Mesenchymal stem cell (in vitro differentiated cells and primary cell): Measurements from ENCODE around the gene PBX2.

Experiments used
- DNase-seq: peaks from one replicate; pipeline ENCODE4 v3.0.0-alpha.2; 2013
- H2AFZ ChIP-seq: one replicate; pipeline ENCODE4 v1.6.1; 2013; ENCODE audit warnings: low read depth, mild to moderate bottlenecking, control low read depth, inconsistent platforms, low read length, moderate library complexity
- H2AK5ac ChIP-seq: 2 replicates; pipeline ENCODE4 v1.6.1; 2013; ENCODE audit warnings: low read length, moderate library complexity, mild to moderate bottlenecking, inconsistent platforms; ENCODE audit not compliant: severe bottlenecking
- H2BK120ac ChIP-seq: one replicate; pipeline ENCODE4 v1.6.1; 2013; ENCODE audit warnings: low read depth, mild to moderate bottlenecking, inconsistent platforms, low read length, moderate library complexity
- H2BK12ac ChIP-seq, 2 experiments: one replicate each; pipeline ENCODE4 v1.6.1; 2013; ENCODE audit warnings: inconsistent platforms in 2 of 2, low read length in 2 of 2, mild to moderate bottlenecking in 2 of 2, moderate library complexity in 2 of 2, control low read depth in 1 of 2
- H2BK15ac ChIP-seq: one replicate; pipeline ENCODE4 v1.6.1; 2013; ENCODE audit warnings: mild to moderate bottlenecking, low read depth, inconsistent platforms; ENCODE audit not compliant: poor library complexity, severe bottlenecking
- H2BK5ac ChIP-seq: 2 replicates; pipeline ENCODE4 v1.6.1; 2013; ENCODE audit warnings: low read depth, mild to moderate bottlenecking, low read length, control low read depth, inconsistent platforms; ENCODE audit not compliant: poor library complexity, severe bottlenecking
- H3K14ac ChIP-seq, 2 experiments: one replicate each; pipeline ENCODE4 v1.6.1; 2013; ENCODE audit warnings: inconsistent platforms in 2 of 2, low read length in 2 of 2, control low read depth in 1 of 2, mild to moderate bottlenecking in 1 of 2, moderate library complexity in 1 of 2
- H3K18ac ChIP-seq, 2 experiments: one replicate each; pipeline ENCODE4 v1.6.1; 2013; ENCODE audit warnings: inconsistent platforms in 2 of 2, low read length in 2 of 2, control low read depth in 1 of 2, low read depth in 1 of 2, mild to moderate bottlenecking in 1 of 2
- H3K23ac ChIP-seq, 2 experiments: one replicate each; pipeline ENCODE4 v1.6.1; 2013; ENCODE audit warnings: inconsistent platforms in 2 of 2, low read length in 2 of 2, mild to moderate bottlenecking in 2 of 2, moderate library complexity in 2 of 2, control low read depth in 1 of 2
- H3K27ac ChIP-seq: 2 replicates; pipeline ENCODE4 v1.5.1; 2013; ENCODE audit warnings: mild to moderate bottlenecking, moderate library complexity, low read length, control low read depth, inconsistent platforms; ENCODE audit not compliant: poor library complexity, severe bottlenecking
- H3K27me3 ChIP-seq, 2 experiments: 2 replicates each; pipeline versions ENCODE4 v1.6.1 to v1.7.0; 2013; ENCODE audit warnings: low read length in 2 of 2, mild to moderate bottlenecking in 2 of 2, moderate library complexity in 2 of 2, control low read depth in 1 of 2, inconsistent platforms in 1 of 2; ENCODE audit not compliant: control insufficient read depth in 1 of 2, insufficient read depth in 1 of 2
- H3K36me3 ChIP-seq, 2 experiments: 2 replicates each; pipeline versions ENCODE4 v1.6.1 to v1.7.0; 2013; ENCODE audit warnings: low read length in 2 of 2, control low read depth in 1 of 2, inconsistent platforms in 1 of 2, low read depth in 1 of 2, mild to moderate bottlenecking in 1 of 2; ENCODE audit not compliant: insufficient read depth in 2 of 2, control insufficient read depth in 1 of 2
- H3K4ac ChIP-seq, 2 experiments: one replicate each; pipeline ENCODE4 v1.6.1; 2013; ENCODE audit warnings: inconsistent platforms in 2 of 2, low read length in 2 of 2, mild to moderate bottlenecking in 2 of 2, moderate library complexity in 2 of 2, control low read depth in 1 of 2, low read depth in 1 of 2
- H3K4me1 ChIP-seq: 2 replicates; pipeline ENCODE4 v1.6.1; 2013; ENCODE audit warnings: low read depth, low read length, control low read depth; ENCODE audit not compliant: control insufficient read depth, insufficient read depth
- H3K4me2 ChIP-seq: 2 replicates; pipeline ENCODE4 v1.6.1; 2013; ENCODE audit warnings: low read length, mild to moderate bottlenecking, inconsistent platforms; ENCODE audit not compliant: poor library complexity, severe bottlenecking
- H3K4me3 ChIP-seq, 2 experiments: 2 replicates each; pipeline versions ENCODE4 v1.5.1 to v1.7.0; 2013; ENCODE audit warnings: low read length in 2 of 2, mild to moderate bottlenecking in 2 of 2, control low read depth in 1 of 2, low read depth in 1 of 2; ENCODE audit not compliant: insufficient read depth in 1 of 2
- H3K79me1 ChIP-seq: replicated peaks from 2 replicates; pipeline ENCODE4 v1.6.1; 2013; ENCODE audit warnings: mild to moderate bottlenecking, control low read depth, low read length, inconsistent platforms; ENCODE audit not compliant: poor library complexity, severe bottlenecking
- H3K9ac ChIP-seq: 2 replicates; pipeline ENCODE4 v1.7.0; 2013; ENCODE audit warnings: mild to moderate bottlenecking, low read length, moderate library complexity
- H3K9me3 ChIP-seq: 2 replicates; pipeline ENCODE4 v1.7.0; 2013; ENCODE audit warnings: mild to moderate bottlenecking, low read length; ENCODE audit not compliant: control insufficient read depth
- H4K8ac ChIP-seq: one replicate; pipeline ENCODE4 v1.6.1; 2013; ENCODE audit warnings: inconsistent platforms, mild to moderate bottlenecking, low read length, moderate library complexity
- H4K91ac ChIP-seq: one replicate; pipeline ENCODE4 v1.6.1; 2013; ENCODE audit warnings: mild to moderate bottlenecking, low read length, inconsistent platforms
- whole genome bisulfite sequencing: methylation state at CpG from one replicate; pipeline ENCODE4 v1.1.7; 2013; ENCODE audit warnings: mixed read lengths; 5-methylcytosine and 5-hydroxymethylcytosine counted together

PBX2 gene

GRCh38 chr6:32171234-32171633, 18.8 kb downstream of the PBX2 start:
- no peak for DNase-seq
- 99% methylated on average over 6 of the region's 6 CpGs for WGBS
- Histone ChIP-seq H3K27me3 (no peaks in the 10 kb centered on the region), H2AK5ac (no peak overlapping the region), H4K8ac (no peak overlapping the region), H3K9ac (no peak overlapping the region), H3K9me3 (no peaks in the 10 kb centered on the region), H3K4ac (no peak overlapping the region), H2BK120ac (no peak overlapping the region), H3K14ac (peak overlapping the region in 1 of 2 experiments; percentile 37), H2BK12ac (peak overlapping the region in 1 of 2 experiments; percentile 17), H2AFZ (no peak overlapping the region), H3K4me1 (peaks cover 21% of the 10 kb centered on the region), H3K4me2 (no peak overlapping the region), H2BK5ac (no peak overlapping the region), H3K23ac (no peak overlapping the region), H4K91ac (no peak overlapping the region), H3K79me1 (peaks cover 28% of the 10 kb centered on the region), H2BK15ac (no peak overlapping the region), H3K36me3 (peaks cover 52% of the 10 kb centered on the region in 2 experiments), H3K27ac (no peak overlapping the region), H3K4me3 (no peak overlapping the region), H3K18ac (no peak overlapping the region)

GRCh38 chr6:32170294-32170693, 19.7 kb downstream of the PBX2 start:
- Histone ChIP-seq H4K8ac (no peak overlapping the region), H3K27me3 (no peaks in the 10 kb centered on the region)
- 84% methylated on average over 8 of the region's 11 CpGs for WGBS

DNA sequence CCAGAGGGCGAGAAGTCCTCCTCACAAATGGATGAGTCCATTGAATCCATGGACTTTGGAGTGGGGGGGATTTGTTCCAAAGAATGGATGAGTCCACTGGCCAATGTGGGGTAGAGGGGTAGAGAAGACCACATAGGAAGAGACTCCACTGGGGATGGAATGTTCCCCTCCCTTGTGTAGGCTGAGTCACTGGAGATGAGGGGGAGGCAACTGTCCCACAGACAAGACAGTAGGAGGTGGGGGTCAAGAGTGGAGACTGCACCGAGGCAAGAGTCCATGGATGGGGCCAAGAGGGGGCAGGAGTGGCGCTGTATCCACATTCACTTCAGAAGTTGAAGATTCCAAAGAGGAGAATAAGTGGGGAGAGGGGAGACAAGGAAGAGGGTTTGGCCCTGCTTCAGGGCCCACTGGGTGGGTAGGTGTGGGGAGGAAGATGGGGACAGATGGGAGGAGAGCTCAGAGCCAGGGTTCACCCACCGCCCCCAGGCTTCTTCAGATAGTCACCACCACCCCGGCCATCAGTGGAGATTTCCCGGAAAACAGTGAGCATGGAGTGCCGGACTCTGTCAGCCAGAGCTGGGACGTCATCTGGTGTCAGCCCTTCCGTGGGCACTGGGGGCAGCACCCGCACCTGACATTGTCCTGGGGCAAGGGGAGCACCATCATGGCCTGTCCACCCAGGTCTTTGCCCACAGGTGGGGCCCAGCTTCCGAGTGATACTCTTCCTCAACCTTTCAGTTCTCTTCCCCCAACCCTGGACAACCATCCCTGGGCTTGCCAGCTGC, 21.0 kb downstream of the PBX2 start:
- peaks cover 15% of the 10 kb centered on the region for H3K4me1 ChIP-seq
- H3K23ac ChIP-seq: no peak overlapping the region
- DNase-seq: no peak
- no peak overlapping the region for H4K91ac ChIP-seq
- no peak overlapping the region for H2BK15ac ChIP-seq
- H3K36me3 ChIP-seq: peaks cover 61 to 64% of the 10 kb centered on the region in 2 experiments
- no peak overlapping the region for H3K4me2 ChIP-seq
- H2BK5ac ChIP-seq: no peak overlapping the region
- H3K18ac ChIP-seq: no peak overlapping the region
- no peak overlapping the region for H3K9ac ChIP-seq
- H3K14ac ChIP-seq: no peak overlapping the region
- no peak overlapping the region for H2BK12ac ChIP-seq
- no peak overlapping the region for H2AK5ac ChIP-seq
- H3K79me1 ChIP-seq: peaks cover 22% of the 10 kb centered on the region
- WGBS: 94% methylated on average over 11 of the region's 11 CpGs
- no peak overlapping the region for H3K27ac ChIP-seq
- H3K4me3 ChIP-seq: no peak overlapping the region
- no peaks in the 10 kb centered on the region for H3K9me3 ChIP-seq
- H4K8ac ChIP-seq: no peak overlapping the region
- H3K4ac ChIP-seq: no peak overlapping the region
- H3K27me3 ChIP-seq: no peaks in the 10 kb centered on the region
- H2BK120ac ChIP-seq: no peak overlapping the region
- no peak overlapping the region for H2AFZ ChIP-seq

More at GRCh38 chr6:32170294-32170693, 19.7 kb downstream of the PBX2 start:
- Histone ChIP-seq H3K9ac (no peak overlapping the region), H3K27ac (no peak overlapping the region), H3K9me3 (no peaks in the 10 kb centered on the region), H2BK120ac (no peak overlapping the region), H3K4me3 (no peak overlapping the region), H3K14ac (no peak overlapping the region), H3K23ac (no peak overlapping the region), H2BK15ac (no peak overlapping the region), H2AK5ac (no peak overlapping the region), H3K36me3 (peaks cover 55 to 59% of the 10 kb centered on the region in 2 experiments), H3K4me2 (no peak overlapping the region), H3K79me1 (peaks cover 27% of the 10 kb centered on the region), H2AFZ (no peak overlapping the region), H3K4ac (no peak overlapping the region), H2BK12ac (no peak overlapping the region), H3K18ac (no peak overlapping the region), H4K91ac (no peak overlapping the region), H2BK5ac (no peak overlapping the region), H3K4me1 (peaks cover 21% of the 10 kb centered on the region)
- no peak for DNase-seq

DNA sequence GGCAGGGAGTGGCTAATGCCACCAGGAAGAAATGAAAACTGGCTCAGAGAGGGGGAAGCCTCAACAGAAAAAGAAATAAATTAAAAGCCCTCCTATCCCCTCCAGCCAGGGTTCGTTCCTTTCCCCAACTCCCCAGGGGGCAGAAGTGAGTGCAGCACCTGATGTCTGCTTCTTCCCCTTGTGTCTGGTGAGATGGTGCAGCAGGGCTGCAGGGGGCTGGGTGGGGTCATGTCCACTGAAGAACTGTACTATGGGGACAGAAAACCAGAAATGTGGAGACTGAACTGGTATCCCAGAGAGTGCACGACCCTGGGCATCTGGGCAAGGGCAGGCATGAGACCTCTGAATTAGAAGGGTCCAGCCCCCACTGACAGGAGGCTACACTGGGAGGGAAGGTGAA, 21.7 kb downstream of the PBX2 start:
- Histone ChIP-seq H3K4me2 (no peak overlapping the region), H3K9me3 (no peaks in the 10 kb centered on the region), H2BK15ac (no peak overlapping the region), H3K4ac (no peak overlapping the region), H3K4me1 (peaks cover 12% of the 10 kb centered on the region), H4K8ac (no peak overlapping the region), H3K4me3 (no peak overlapping the region), H3K23ac (no peak overlapping the region), H2BK12ac (no peak overlapping the region), H3K36me3 (peaks cover 66 to 67% of the 10 kb centered on the region in 2 experiments), H2BK5ac (no peak overlapping the region), H4K91ac (no peak overlapping the region), H3K79me1 (peaks cover 20% of the 10 kb centered on the region), H2BK120ac (no peak overlapping the region), H3K18ac (no peak overlapping the region), H3K27ac (no peak overlapping the region), H2AFZ (no peak overlapping the region), H3K14ac (no peak overlapping the region), H2AK5ac (no peak overlapping the region), H3K9ac (no peak overlapping the region), H3K27me3 (no peaks in the 10 kb centered on the region)
- no peak for DNase-seq
- WGBS: 98% methylated on average over 1 of the region's 2 CpGs
